ENCODE results near the gene ZMIZ1.

Gene ZMIZ1

DNA sequence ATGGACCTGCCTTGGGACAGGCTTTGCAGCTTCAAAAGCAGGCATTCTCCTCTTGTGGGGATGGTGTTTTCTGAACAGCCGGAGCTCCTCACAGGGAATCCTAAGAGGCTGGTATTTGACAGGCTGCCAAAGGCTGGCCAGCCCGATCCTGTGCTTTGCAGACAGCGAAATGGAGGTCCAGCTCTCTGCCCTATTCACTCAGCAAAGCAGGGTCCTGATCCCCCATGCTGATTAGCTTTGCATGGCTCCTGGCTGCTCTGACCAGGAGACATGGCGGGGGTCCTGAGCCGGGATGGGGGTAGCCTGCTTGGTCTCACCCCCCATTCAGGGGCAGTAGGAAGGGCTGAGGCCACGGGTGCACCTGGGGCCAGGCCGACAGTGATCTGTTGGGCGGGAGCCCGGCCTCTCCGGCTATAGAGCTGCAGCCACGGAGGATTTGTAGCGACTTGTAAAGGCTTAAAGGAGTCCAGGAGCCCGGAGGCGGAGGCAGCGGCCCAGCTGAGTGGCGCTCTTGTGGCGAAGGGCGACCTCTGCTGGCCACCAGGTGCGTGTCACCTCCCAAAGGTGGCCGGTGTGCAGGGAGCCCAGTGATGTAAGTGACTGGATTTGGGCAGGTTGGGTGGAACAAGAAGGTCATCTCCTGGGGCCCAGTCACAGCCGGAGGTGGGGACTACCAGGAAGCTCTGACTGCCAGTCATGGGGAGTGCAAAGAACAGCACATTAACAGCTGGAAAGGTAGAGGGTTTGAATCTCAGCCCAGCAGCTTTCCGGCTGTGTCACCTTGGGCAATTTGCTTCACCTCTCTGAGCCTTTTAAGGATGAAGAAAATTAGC is 126.5 kb downstream of the ZMIZ1 start:
- H3K36me3 Mint-ChIP-seq (ENCODE audit: insufficient read depth) = peaks cover 1% of the 10 kb centered on the region
- H3K4me3 Mint-ChIP-seq = no peak overlapping the region
- peaks cover 5% of the 10 kb centered on the region for H3K4me1 Mint-ChIP-seq
- H3K27me3 Mint-ChIP-seq = no peaks in the 10 kb centered on the region
- DNase-seq (ENCODE audit: low spot score in 2 of 2) (peak; percentile 60 to 66), ATAC-seq (replicated peaks; ENCODE audit: extremely low read depth, poor library complexity, severe bottlenecking) (peak; percentile 81)
- H3K27ac Mint-ChIP-seq (ENCODE audit: low read depth) = no peak overlapping the region
- no peaks in the 10 kb centered on the region for H3K9me3 Mint-ChIP-seq

DNA sequence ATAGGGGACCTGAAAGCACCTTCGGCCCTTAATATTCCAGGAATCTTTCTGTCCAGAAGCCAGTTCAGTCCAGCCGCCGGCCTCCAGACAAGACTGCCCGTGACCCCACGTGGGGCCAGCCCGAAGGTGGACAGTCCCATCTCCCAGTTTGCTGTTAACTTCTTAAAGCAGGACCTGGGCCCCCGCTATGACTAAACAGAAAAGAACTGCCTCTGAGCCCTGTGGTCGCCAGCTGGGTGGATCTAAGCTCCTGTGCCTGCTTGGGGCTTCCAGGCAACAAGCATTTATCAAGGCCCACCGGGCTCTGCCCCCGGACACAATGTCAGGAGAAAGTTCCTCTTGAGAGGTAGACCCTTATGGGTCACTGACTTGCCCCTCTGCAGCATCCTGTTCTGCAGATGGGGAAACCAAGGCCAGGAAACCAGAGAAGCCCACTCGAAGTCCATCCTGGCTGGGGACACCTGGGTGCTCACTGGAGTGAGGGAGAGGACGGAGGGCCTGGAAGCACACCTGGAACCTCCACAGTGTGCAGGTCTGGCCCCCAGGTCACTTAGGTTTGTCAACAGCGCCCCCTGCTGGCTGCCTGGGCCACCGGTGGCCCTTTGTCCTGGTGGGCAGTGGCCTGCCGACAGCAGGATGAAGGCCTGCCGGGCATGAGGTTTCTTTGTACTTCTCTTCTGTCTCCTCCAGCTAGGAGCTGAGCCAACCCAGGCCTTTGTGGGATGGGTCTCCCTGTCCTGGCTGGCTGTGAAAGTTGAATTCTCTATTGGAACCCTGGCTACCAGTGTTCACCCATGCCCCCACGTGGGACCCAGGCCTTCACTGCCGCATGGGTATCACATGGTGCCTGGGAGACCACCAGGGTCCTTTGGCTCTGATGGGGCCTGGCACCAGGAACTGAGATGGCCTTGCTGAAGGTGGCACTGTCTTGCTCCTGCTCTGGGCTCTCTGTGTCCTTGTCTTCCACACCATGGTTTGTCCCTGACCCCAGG is 128.0 kb downstream of the ZMIZ1 start:
- peak; percentile 54 to 69 for DNase-seq (ENCODE audit: low spot score in 2 of 2)

DNA sequence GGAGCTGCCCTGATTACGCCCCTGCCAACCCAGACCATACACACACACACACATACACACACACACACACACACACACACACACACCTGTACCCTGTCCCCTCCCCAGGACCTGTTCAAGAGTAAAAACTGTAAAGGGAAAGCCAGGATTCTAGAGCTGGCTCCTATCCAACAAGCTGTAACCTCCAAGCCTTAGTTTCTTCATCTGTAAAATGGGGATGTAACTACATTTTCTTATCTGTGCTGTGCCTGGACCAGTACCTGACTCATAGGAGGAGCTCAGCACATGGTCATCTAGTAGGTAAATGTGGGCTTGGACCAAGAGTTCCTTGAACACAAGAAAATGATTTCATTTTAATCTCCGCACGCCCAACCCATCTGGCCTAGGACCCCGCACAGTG is 128.8 kb downstream of the ZMIZ1 start:
- DNase-seq (ENCODE audit: low spot score in 2 of 2) = no peak
- no peak overlapping the region for H3K27ac Mint-ChIP-seq (ENCODE audit: low read depth)
- H3K4me1 Mint-ChIP-seq = peaks cover 5% of the 10 kb centered on the region

More for the DNA sequence above, 128.0 kb downstream of the ZMIZ1 start:
- Mint-ChIP-seq H3K36me3 (ENCODE audit: insufficient read depth) (peaks cover 1% of the 10 kb centered on the region), H3K27ac (ENCODE audit: low read depth) (no peak overlapping the region), H3K4me1 (peaks cover 5% of the 10 kb centered on the region), H3K4me3 (no peak overlapping the region), H3K27me3 (no peaks in the 10 kb centered on the region), H3K9me3 (no peaks in the 10 kb centered on the region)
- no peak for ATAC-seq (replicated peaks; ENCODE audit: extremely low read depth, poor library complexity, severe bottlenecking)

DNA sequence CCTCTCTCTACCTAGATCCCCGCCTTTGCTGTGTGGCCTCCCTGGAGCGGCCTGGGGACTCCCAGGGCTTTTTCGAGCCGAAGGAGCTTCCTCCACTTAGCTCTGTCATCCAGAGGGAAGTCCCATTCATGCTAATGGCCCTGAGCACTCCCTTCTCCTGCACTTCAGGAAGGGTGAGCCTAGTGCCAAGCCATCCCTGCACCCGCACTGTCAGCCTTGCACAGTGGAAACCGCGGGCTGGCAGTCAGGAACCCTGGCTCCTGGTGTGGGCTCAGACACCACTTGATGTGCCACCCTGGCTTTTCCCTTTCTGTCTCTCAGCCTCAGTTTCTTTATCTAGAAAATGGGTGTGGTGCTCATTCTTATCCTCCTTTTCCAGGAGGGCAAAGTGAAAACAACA is 131.6 kb downstream of the ZMIZ1 start:
- H3K4me3 Mint-ChIP-seq = no peak overlapping the region
- ATAC-seq (replicated peaks; ENCODE audit: extremely low read depth, poor library complexity, severe bottlenecking) (no peak), DNase-seq (ENCODE audit: low spot score in 2 of 2) (no peak)
- H3K4me1 Mint-ChIP-seq = peaks cover 4% of the 10 kb centered on the region
- no peak overlapping the region for H3K27ac Mint-ChIP-seq (ENCODE audit: low read depth)
- no peaks in the 10 kb centered on the region for H3K27me3 Mint-ChIP-seq
- H3K36me3 Mint-ChIP-seq (ENCODE audit: insufficient read depth) = peaks cover 3% of the 10 kb centered on the region
- H3K9me3 Mint-ChIP-seq = no peaks in the 10 kb centered on the region

More for the DNA sequence above, 128.8 kb downstream of the ZMIZ1 start:
- Mint-ChIP-seq H3K36me3 (ENCODE audit: insufficient read depth) (peaks cover 2% of the 10 kb centered on the region), H3K4me3 (no peak overlapping the region), H3K27me3 (no peaks in the 10 kb centered on the region), H3K9me3 (no peaks in the 10 kb centered on the region)
- no peak for ATAC-seq (replicated peaks; ENCODE audit: extremely low read depth, poor library complexity, severe bottlenecking)

DNA sequence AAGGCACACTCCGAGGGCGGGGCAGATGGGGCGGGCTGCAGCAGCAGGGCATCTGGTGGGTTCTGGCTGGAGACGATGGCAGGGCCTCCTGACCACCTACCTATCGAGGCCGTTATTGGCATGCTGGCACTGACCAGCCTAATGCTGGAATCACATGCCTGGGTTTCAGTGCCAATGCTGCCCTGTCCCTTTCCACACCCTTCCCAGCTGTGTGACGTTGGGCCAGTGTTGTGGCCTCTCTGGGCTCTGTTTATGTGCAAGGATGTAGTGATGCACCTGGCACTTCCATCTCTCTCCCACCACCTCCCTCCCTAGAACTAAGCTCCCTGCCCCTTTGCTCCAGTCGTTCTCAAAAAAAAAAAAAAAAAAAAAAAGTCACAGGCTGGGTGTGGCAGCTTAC is 132.9 kb downstream of the ZMIZ1 start:
- H3K27ac Mint-ChIP-seq (ENCODE audit: low read depth) = no peak overlapping the region

DNA sequence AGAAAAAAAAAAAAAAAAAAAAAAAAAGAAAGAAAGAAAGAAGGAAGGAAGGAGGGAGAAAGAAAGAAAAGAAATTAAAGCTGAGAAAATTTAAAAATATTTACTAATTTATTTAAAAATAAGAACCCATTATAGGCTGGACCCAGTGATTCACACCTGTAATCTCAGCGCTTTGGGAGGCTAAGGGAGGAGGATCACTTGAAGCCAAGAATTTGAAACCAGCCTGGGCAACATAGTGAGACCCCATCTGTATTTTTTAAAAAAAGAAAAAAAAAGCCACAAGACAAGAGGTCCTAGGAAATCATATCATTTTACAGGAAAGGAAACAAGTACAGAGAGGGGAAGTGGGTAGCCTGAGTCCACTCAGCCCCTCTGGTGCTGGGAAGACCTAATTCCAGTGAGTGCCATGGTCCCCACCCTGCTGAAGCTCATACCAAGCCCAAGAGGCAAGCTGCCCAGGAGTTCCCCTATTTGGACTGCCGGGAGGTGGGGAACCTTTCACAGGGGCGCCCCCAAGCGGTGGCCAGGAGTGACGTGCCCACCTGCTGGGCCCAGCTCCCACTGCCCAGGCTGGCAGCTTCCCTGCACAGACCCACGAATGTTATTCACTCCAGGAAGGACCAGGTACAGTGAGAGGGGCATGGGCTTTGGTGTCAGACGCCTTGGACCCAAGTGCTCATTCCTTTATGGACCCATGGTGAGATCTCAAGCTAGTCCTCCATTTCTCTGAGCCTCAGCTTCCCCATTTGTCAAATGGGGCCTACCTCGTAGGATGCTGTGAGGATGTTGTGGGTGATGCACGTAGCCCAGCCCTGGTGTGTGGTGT is 133.6 kb downstream of the ZMIZ1 start:
- H3K4me1 Mint-ChIP-seq = no peaks in the 10 kb centered on the region
- no peak overlapping the region for H3K27ac Mint-ChIP-seq (ENCODE audit: low read depth)
- H3K9me3 Mint-ChIP-seq = no peaks in the 10 kb centered on the region
- DNase-seq (ENCODE audit: low spot score in 2 of 2) = no peak
- no peak overlapping the region for H3K4me3 Mint-ChIP-seq
- peaks cover 1% of the 10 kb centered on the region for H3K36me3 Mint-ChIP-seq (ENCODE audit: insufficient read depth)
- ATAC-seq (replicated peaks; ENCODE audit: extremely low read depth, poor library complexity, severe bottlenecking) = no peak
- no peaks in the 10 kb centered on the region for H3K27me3 Mint-ChIP-seq

More for the DNA sequence above, 132.9 kb downstream of the ZMIZ1 start:
- H3K36me3 Mint-ChIP-seq (ENCODE audit: insufficient read depth) = peaks cover 1% of the 10 kb centered on the region
- no peak for ATAC-seq (replicated peaks; ENCODE audit: extremely low read depth, poor library complexity, severe bottlenecking)
- H3K4me3 Mint-ChIP-seq = no peak overlapping the region
- H3K9me3 Mint-ChIP-seq = no peaks in the 10 kb centered on the region
- no peaks in the 10 kb centered on the region for H3K4me1 Mint-ChIP-seq
- no peak for DNase-seq (ENCODE audit: low spot score in 2 of 2)
- no peaks in the 10 kb centered on the region for H3K27me3 Mint-ChIP-seq

DNA sequence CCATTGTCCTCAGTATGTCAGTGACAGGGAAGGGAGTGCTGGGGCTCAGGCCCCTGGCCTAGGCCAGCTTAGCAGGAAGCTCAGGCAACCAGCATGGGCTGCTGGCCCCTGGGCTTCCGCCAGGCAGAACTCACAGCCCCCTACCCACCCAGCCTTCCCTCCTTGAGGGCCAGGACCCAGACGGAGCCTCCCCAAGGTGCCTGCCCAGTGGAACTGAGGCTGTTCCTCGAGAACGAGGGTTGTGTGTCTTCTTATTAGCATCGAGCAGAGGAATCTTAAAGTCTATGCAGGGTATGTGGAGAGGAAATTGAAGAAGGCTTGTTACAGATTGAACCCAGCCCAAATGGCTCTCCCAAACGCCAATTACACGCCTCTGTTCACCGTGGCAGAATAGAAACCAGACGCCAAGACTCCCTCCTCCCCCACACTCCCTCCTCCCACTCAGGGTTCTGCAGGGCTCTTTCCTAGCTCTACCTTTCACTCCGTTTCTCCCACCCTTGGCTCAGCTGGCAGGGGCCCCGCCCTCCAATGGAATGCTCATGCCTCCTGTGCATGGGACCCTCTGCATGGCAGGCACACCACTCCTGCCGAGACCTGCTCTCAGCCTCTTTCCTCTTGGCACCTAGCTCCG is 134.4 kb downstream of the ZMIZ1 start:
- no peak overlapping the region for H3K4me3 Mint-ChIP-seq
- peaks cover 1% of the 10 kb centered on the region for H3K36me3 Mint-ChIP-seq (ENCODE audit: insufficient read depth)
- H3K9me3 Mint-ChIP-seq = no peaks in the 10 kb centered on the region
- DNase-seq (ENCODE audit: low spot score in 2 of 2) (no peak), ATAC-seq (replicated peaks; ENCODE audit: extremely low read depth, poor library complexity, severe bottlenecking) (no peak)
- H3K27ac Mint-ChIP-seq (ENCODE audit: low read depth) = no peak overlapping the region
- H3K27me3 Mint-ChIP-seq = no peaks in the 10 kb centered on the region
- H3K4me1 Mint-ChIP-seq = no peaks in the 10 kb centered on the region

DNA sequence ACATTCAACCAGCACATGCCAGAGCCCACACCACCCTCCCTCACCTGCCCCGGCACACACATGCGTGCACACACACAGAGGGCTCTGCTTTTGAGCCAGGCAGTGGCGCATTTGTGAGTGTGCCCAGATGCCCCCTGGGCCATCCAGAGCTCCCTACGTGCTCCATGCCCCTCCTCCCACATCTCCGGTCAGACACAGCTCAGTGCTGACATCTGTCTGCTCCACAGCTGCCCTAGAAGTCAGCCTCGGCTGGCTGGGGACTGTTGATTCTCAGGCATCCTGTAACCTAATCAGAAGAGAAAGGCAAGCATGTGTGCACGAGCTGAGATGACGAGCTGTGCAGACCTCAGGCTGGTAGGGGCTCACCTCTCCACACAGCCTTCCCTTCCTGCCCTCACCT is 135.1 kb downstream of the ZMIZ1 start:
- ATAC-seq (replicated peaks; ENCODE audit: extremely low read depth, poor library complexity, severe bottlenecking) (no peak), DNase-seq (ENCODE audit: low spot score in 2 of 2) (no peak)
- H3K9me3 Mint-ChIP-seq = no peaks in the 10 kb centered on the region
- H3K27ac Mint-ChIP-seq (ENCODE audit: low read depth) = no peak overlapping the region
- H3K4me3 Mint-ChIP-seq = no peak overlapping the region
- H3K4me1 Mint-ChIP-seq = no peaks in the 10 kb centered on the region
- peaks cover 1% of the 10 kb centered on the region for H3K36me3 Mint-ChIP-seq (ENCODE audit: insufficient read depth)
- no peaks in the 10 kb centered on the region for H3K27me3 Mint-ChIP-seq

DNA sequence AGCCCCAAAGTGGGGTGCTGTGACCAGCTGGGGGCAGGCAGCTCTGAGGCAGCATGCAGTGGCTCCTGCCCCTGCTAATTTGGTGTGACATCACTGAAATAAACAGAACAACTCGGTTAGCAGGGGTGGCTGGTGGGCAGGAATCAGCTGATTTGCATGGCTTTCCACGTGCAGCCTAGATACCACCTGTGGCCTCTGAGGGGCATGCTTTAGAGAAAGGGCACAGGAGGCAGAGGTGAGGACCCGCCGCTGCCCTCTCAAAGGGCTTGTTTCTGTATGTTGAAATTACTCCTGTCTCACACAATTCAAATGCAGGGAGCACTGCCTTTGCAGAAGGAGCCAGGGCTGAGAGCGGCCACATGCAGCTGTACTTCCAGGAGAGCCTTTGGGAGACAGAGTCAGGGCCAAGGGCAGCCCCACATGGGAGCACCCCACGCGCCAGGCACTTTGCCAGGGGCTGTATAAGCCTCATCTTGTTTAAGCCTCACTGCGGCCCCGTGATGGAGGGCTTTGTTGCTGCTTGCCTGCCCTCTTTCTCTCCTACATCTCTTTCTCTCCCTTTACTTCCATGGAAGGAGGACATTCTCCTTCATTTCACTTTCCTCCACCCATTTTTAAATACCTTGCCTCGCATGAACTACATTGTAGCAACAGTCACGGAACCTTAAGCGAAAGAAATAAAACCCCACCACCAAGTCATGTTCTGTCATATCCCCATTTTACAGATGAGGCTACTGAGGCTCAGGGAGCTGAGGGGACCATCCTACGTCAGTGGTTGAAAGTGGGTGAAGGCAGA is 137.7 kb downstream of the ZMIZ1 start:
- Mint-ChIP-seq H3K9me3 (no peaks in the 10 kb centered on the region), H3K27me3 (no peaks in the 10 kb centered on the region), H3K27ac (ENCODE audit: low read depth) (no peak overlapping the region), H3K4me3 (no peak overlapping the region), H3K4me1 (no peaks in the 10 kb centered on the region), H3K36me3 (ENCODE audit: insufficient read depth) (peaks cover 4% of the 10 kb centered on the region)
- ATAC-seq (replicated peaks; ENCODE audit: extremely low read depth, poor library complexity, severe bottlenecking) (no peak), DNase-seq (ENCODE audit: low spot score in 2 of 2) (no peak)

DNA sequence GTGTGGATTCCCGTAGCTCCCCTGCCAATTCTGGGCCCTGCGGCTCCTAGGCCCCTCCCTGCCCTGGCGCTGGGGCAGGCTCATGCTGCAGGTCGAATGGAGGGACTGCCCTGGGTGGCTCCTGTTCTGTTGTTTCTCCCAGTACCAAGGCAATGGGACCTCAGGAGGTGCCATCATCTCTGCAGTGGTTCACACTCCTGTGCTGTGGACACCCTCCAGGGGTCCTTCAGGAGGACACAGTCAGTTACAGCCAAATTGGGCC is 138.3 kb downstream of the ZMIZ1 start:
- Mint-ChIP-seq H3K27ac (ENCODE audit: low read depth) (no peak overlapping the region), H3K4me3 (no peak overlapping the region), H3K27me3 (no peaks in the 10 kb centered on the region), H3K9me3 (no peaks in the 10 kb centered on the region), H3K36me3 (ENCODE audit: insufficient read depth) (peaks cover 4% of the 10 kb centered on the region), H3K4me1 (no peaks in the 10 kb centered on the region)
- DNase-seq (ENCODE audit: low spot score in 2 of 2) (no peak), ATAC-seq (replicated peaks; ENCODE audit: extremely low read depth, poor library complexity, severe bottlenecking) (no peak)

DNA sequence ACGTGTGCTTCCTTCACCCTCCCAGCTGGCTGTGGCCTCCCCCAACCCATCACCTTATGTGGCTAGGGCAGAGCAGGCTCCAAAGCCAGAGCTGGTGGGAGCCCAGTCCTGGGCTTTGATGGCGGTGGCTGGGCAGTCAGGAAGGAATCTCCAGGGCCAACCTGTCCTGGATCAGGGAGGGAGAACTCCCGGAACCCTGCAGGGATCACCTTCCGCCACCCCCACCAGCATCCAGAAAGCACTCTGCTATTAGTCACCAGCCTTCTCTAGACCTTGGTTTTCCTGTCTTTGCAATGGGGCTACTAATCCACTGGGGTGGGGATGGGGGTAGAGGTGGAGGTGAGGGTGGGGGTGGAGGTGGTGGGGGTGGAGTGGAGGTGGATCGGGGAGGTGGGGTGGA is 139.0 kb downstream of the ZMIZ1 start:
- no peak for DNase-seq (ENCODE audit: low spot score in 2 of 2)
- no peak for ATAC-seq (replicated peaks; ENCODE audit: extremely low read depth, poor library complexity, severe bottlenecking)
- Mint-ChIP-seq H3K4me3 (no peak overlapping the region), H3K27ac (ENCODE audit: low read depth) (no peak overlapping the region), H3K27me3 (no peaks in the 10 kb centered on the region), H3K36me3 (ENCODE audit: insufficient read depth) (peaks cover 3% of the 10 kb centered on the region), H3K9me3 (no peaks in the 10 kb centered on the region), H3K4me1 (no peaks in the 10 kb centered on the region)
